ENCODE measurements around the gene APLF. TPM values are rescaled to one million over a fixed set of nuclear protein-coding genes. Genes with fewer than 3 reads are reported as not detected.

APLF gene
- 3.3 TPM in 2 replicates for total RNA-seq (2012; rRNA removed)

DNA sequence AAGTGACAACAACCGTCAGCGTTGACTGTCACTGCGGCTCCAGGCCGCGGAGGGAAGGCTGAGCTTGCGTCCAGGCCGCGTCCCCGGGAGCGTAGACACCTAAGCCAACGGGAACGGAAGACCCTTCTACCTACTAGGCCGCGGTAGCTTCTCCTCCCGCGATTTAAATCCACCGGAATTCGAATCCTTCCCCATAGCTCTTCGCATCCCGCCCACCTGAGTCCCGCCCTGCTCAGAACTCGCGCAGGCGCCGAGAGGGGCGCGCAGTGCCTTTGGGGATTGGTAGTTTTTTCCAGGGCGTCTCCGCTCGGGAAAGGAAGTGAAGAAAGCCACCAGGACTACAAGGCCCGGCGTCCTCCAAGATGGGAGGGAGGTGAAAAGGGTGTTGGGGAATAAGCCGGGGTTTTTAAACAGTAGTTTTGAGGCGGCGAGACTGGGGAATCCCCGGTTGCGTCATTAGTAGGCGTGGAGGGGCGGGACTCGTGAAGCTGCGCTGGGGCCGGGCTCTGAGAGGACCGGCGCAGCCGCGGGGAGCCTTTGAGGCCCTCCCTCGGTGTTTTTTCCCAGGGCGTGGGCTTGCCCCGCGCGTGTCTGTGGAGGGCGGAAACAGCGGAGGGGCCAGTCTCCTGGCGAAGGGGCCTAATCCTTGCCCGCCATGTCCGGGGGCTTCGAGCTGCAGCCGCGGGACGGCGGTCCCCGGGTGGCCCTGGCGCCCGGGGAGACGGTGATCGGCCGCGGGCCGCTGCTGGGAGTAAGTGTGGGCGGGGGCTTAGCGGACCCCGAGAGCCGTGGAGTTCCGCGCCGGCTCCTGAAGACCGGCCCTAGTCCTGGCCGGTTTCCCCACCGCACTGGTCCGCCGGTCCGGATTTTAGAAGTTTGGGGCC is at the start of gene APLF, which contains the start of gene FBXO48:
TSS of gene APLF (plus strand) at position 509 of the 884 bp plus-strand sequence. CDS start at position 656, 147 bp downstream.
TSS of gene FBXO48 (minus strand) at position 218 of the 884 bp plus-strand sequence. CDS start 2,149 bp downstream, outside the sequence.
- Histone ChIP-seq H3K27me3 (ENCODE audit: control insufficient read depth, insufficient read depth, low read length) (no peaks in the 10 kb centered on the region), H3K4me3 (ENCODE audit: low read length) (peak within 1 kb of the TSS; percentile 99), H3K9ac (ENCODE audit: low read depth, low read length) (peak within 1 kb of the TSS; percentile 98), H3K4me2 (ENCODE audit: low read length) (peak within 1 kb of the TSS; percentile 95), H3K9me3 (replicated peaks; ENCODE audit: low read length) (no peaks in the 10 kb centered on the region), H3K4me1 (ENCODE audit: control insufficient read depth, insufficient read depth, low read length) (peaks cover 19% of the 10 kb centered on the region), H3K36me3 (ENCODE audit: insufficient read depth, low read length) (no peaks in the 10 kb centered on the region)

DNA sequence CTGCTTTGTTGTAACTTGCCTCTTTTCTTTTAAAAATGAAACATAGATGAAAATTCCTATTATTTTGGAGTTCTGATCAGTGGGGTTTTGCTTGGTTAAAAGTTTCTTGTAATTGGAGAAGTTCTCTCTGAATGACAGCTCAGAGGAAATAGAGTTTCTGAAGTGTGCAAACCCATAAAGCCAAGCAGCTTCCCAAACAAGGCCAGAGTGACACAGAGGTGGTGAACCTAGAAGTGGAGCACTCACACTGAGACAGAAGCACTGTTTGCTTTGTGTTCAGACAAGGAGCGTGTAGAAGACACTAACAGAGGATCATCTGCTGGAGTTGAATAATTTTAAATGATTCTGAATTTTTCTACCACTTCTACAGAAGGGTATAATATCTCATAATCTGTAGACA is 49.5 kb upstream of the APLF start:
- no peaks in the 10 kb centered on the region for H3K9me3 ChIP-seq (replicated peaks; ENCODE audit: low read length)
- H3K9ac ChIP-seq (ENCODE audit: low read depth, low read length): no peak overlapping the region
- H3K4me1 ChIP-seq (ENCODE audit: control insufficient read depth, insufficient read depth, low read length): no peaks in the 10 kb centered on the region
- no peaks in the 10 kb centered on the region for H3K36me3 ChIP-seq (ENCODE audit: insufficient read depth, low read length)
- H3K27me3 ChIP-seq (ENCODE audit: control insufficient read depth, insufficient read depth, low read length): peaks cover 56% of the 10 kb centered on the region
- H3K4me2 ChIP-seq (ENCODE audit: low read length): no peak overlapping the region
- no peak overlapping the region for H3K4me3 ChIP-seq (ENCODE audit: low read length)

DNA sequence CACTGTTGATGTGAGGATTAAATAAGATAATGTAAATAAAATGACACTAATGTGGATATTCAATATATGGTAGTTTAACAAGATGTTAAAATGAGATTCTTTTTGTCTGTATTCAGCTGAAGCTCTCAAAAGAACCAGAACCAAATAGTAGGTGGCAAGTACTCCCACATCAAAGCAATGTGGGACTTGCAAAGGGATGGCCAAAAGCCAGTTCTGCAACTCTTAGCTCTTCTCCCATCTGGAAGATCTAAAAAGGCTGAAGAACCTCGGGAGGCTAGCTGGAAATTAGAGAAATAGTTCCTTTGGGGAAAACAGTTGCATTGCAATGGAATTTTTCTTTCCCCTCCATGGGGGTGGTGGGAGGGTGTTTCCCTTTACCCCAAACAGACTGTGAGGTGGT is 49.0 kb upstream of the APLF start:
- Histone ChIP-seq H3K9ac (ENCODE audit: low read depth, low read length) (no peak overlapping the region), H3K36me3 (ENCODE audit: insufficient read depth, low read length) (no peaks in the 10 kb centered on the region), H3K4me2 (ENCODE audit: low read length) (no peak overlapping the region), H3K4me3 (ENCODE audit: low read length) (no peak overlapping the region), H3K27me3 (ENCODE audit: control insufficient read depth, insufficient read depth, low read length) (peaks cover 57% of the 10 kb centered on the region), H3K9me3 (replicated peaks; ENCODE audit: low read length) (no peaks in the 10 kb centered on the region), H3K4me1 (ENCODE audit: control insufficient read depth, insufficient read depth, low read length) (no peaks in the 10 kb centered on the region)

DNA sequence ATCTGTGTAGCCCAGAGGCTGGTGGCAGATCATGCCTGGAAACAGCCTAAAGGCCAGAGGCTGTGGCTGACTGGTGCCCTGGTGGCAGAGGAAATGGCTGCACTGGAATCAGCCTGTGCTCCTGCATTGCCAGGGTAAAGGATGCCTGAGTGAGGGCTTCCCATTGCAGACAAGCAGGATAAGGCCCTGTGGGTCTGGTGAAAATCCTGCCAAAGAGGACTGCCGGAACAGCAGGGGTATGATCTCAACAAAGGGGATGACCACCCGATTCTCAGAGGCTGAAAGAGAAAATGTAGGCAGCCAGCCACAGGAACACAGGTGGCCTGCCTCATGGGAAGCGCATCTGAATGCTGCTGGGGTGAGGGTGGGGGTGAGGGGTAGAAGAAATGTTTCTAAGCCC is 48.5 kb upstream of the APLF start:
- H3K4me1 ChIP-seq (ENCODE audit: control insufficient read depth, insufficient read depth, low read length): no peaks in the 10 kb centered on the region
- H3K4me2 ChIP-seq (ENCODE audit: low read length): no peak overlapping the region
- peaks cover 62% of the 10 kb centered on the region for H3K27me3 ChIP-seq (ENCODE audit: control insufficient read depth, insufficient read depth, low read length)
- no peaks in the 10 kb centered on the region for H3K9me3 ChIP-seq (replicated peaks; ENCODE audit: low read length)
- H3K36me3 ChIP-seq (ENCODE audit: insufficient read depth, low read length): no peaks in the 10 kb centered on the region
- no peak overlapping the region for H3K4me3 ChIP-seq (ENCODE audit: low read length)
- no peak overlapping the region for H3K9ac ChIP-seq (ENCODE audit: low read depth, low read length)

DNA sequence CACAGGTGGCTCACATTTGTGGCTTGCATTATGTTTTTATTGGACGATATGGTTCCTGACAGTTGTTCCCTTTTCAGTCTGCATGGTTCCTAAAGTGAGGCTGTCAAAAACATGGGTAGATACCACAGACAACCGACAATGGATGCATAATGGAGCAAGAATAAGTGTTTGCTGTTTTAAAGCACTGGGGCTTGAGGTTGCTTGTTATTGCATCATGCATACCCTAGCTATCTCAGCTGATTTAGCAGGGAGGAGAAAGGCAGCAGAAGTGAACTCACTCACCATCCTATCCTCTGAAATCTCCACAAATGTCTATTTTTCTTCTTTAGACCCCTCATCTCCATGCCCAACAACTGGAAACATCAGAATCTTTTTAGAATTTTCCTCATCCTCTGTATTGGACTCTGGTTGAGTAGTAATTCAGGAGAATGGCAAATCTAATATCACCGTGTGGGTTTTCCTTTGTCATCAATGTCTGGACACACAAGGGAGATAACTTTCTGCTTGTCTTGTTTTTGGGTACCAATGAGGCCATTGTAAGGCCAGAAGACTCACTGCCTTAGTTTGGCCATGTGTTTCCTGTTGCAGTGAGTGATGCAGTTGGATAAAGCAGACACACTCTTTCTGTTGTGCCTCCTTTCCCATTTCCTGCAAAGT is 47.0 kb upstream of the APLF start:
- Histone ChIP-seq H3K36me3 (ENCODE audit: insufficient read depth, low read length) (no peaks in the 10 kb centered on the region), H3K9ac (ENCODE audit: low read depth, low read length) (no peak overlapping the region), H3K4me1 (ENCODE audit: control insufficient read depth, insufficient read depth, low read length) (no peaks in the 10 kb centered on the region), H3K4me2 (ENCODE audit: low read length) (no peak overlapping the region), H3K27me3 (ENCODE audit: control insufficient read depth, insufficient read depth, low read length) (peaks cover 77% of the 10 kb centered on the region), H3K9me3 (replicated peaks; ENCODE audit: low read length) (no peaks in the 10 kb centered on the region), H3K4me3 (ENCODE audit: low read length) (no peak overlapping the region)

- H3K4me3 ChIP-seq (ENCODE audit: low read length): no peak overlapping the region
- no peaks in the 10 kb centered on the region for H3K4me1 ChIP-seq (ENCODE audit: control insufficient read depth, insufficient read depth, low read length)
- no peak overlapping the region for H3K4me2 ChIP-seq (ENCODE audit: low read length)
- H3K9me3 ChIP-seq (replicated peaks; ENCODE audit: low read length): no peaks in the 10 kb centered on the region
- peaks cover 58% of the 10 kb centered on the region for H3K27me3 ChIP-seq (ENCODE audit: control insufficient read depth, insufficient read depth, low read length)
- H3K9ac ChIP-seq (ENCODE audit: low read depth, low read length): no peak overlapping the region
- no peaks in the 10 kb centered on the region for H3K36me3 ChIP-seq (ENCODE audit: insufficient read depth, low read length)
Measured at GRCh38 chr2:68423966-68424650, 43.3 kb upstream of the APLF start.

- Histone ChIP-seq H3K36me3 (ENCODE audit: insufficient read depth, low read length) (no peaks in the 10 kb centered on the region), H3K4me3 (ENCODE audit: low read length) (no peak overlapping the region), H3K4me1 (ENCODE audit: control insufficient read depth, insufficient read depth, low read length) (no peaks in the 10 kb centered on the region)
Measured at GRCh38 chr2:68425503-68425902, 41.9 kb upstream of the APLF start.

GRCh38 chr2:68426446-68426845 is 40.9 kb upstream of the APLF start:
- no peak overlapping the region for H3K9ac ChIP-seq (ENCODE audit: low read depth, low read length)
- H3K27me3 ChIP-seq (ENCODE audit: control insufficient read depth, insufficient read depth, low read length): peaks cover 47% of the 10 kb centered on the region
- no peak overlapping the region for H3K4me2 ChIP-seq (ENCODE audit: low read length)
- no peaks in the 10 kb centered on the region for H3K4me1 ChIP-seq (ENCODE audit: control insufficient read depth, insufficient read depth, low read length)
- H3K36me3 ChIP-seq (ENCODE audit: insufficient read depth, low read length): no peaks in the 10 kb centered on the region
- no peaks in the 10 kb centered on the region for H3K9me3 ChIP-seq (replicated peaks; ENCODE audit: low read length)
- H3K4me3 ChIP-seq (ENCODE audit: low read length): no peak overlapping the region

More at GRCh38 chr2:68425503-68425902, 41.9 kb upstream of the APLF start:
- Histone ChIP-seq H3K9ac (ENCODE audit: low read depth, low read length) (no peak overlapping the region), H3K9me3 (replicated peaks; ENCODE audit: low read length) (no peaks in the 10 kb centered on the region), H3K27me3 (ENCODE audit: control insufficient read depth, insufficient read depth, low read length) (peaks cover 57% of the 10 kb centered on the region), H3K4me2 (ENCODE audit: low read length) (no peak overlapping the region)

DNA sequence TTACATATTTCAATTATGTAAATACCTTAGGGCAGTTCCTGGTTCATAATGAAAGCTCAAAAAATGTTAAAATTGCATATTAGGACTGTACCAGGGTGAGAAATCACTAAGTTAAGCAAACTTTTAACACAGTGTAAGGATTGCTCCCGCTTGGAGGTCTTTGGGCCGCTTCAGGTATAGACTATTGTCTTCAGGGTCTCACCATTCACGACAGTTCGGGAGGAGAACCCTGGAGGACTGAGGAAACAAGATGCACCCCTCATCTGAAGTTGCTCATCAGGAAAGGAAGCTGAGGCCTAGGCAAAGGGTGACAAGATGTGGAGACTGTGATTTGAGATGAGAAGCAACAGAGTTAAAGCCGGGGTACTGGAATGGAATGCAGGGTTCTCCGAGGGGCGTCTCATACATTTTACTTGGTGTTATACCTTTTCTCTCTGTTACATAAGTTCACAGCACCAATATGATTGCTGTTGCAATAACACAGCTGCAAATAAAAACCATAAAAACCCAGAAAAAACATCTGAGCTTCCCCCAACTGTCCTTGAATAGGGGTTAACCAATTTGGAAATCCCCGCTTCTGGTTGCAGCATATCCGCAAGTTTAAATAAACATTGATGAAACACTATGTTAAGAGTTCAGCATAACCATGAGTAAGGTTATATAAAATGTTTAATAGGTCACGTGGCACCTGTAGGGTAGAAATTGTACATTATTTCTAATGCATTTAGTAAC is 40.4 kb upstream of the APLF start:
- Histone ChIP-seq H3K4me1 (ENCODE audit: control insufficient read depth, insufficient read depth, low read length) (no peaks in the 10 kb centered on the region), H3K9ac (ENCODE audit: low read depth, low read length) (no peak overlapping the region), H3K4me2 (ENCODE audit: low read length) (no peak overlapping the region), H3K9me3 (replicated peaks; ENCODE audit: low read length) (no peaks in the 10 kb centered on the region), H3K4me3 (ENCODE audit: low read length) (no peak overlapping the region), H3K27me3 (ENCODE audit: control insufficient read depth, insufficient read depth, low read length) (peaks cover 44% of the 10 kb centered on the region), H3K36me3 (ENCODE audit: insufficient read depth, low read length) (no peaks in the 10 kb centered on the region)

GRCh38 chr2:68428126-68428525 is 39.3 kb upstream of the APLF start:
- no peak overlapping the region for H3K4me3 ChIP-seq (ENCODE audit: low read length)
- no peak overlapping the region for H3K9ac ChIP-seq (ENCODE audit: low read depth, low read length)
- peaks cover 42% of the 10 kb centered on the region for H3K27me3 ChIP-seq (ENCODE audit: control insufficient read depth, insufficient read depth, low read length)
- no peaks in the 10 kb centered on the region for H3K9me3 ChIP-seq (replicated peaks; ENCODE audit: low read length)
- no peaks in the 10 kb centered on the region for H3K36me3 ChIP-seq (ENCODE audit: insufficient read depth, low read length)
- H3K4me1 ChIP-seq (ENCODE audit: control insufficient read depth, insufficient read depth, low read length): no peaks in the 10 kb centered on the region
- H3K4me2 ChIP-seq (ENCODE audit: low read length): no peak overlapping the region

DNA sequence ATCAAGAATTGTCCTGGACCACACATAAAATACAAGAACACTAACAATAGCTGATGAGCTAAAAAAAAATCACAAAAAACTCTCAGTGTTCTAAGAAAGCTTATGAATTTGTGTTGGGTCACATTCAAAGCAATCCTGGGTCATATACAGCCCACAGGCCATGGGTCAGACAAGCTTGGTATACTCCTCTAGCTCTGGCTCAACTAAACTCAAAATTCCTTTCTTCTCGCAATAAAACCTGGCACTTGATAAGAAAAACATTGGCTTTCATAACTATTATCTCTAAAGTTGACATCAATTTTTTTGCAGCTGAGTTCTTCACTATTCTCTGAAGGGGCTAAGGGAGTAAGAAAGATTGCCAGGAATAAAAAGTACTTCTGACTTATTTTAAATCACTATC is 38.6 kb upstream of the APLF start:
- Histone ChIP-seq H3K4me1 (ENCODE audit: control insufficient read depth, insufficient read depth, low read length) (no peaks in the 10 kb centered on the region), H3K4me3 (ENCODE audit: low read length) (no peak overlapping the region), H3K36me3 (ENCODE audit: insufficient read depth, low read length) (no peaks in the 10 kb centered on the region)

More for the DNA sequence above, 38.6 kb upstream of the APLF start:
- Histone ChIP-seq H3K9ac (ENCODE audit: low read depth, low read length) (no peak overlapping the region), H3K4me2 (ENCODE audit: low read length) (no peak overlapping the region), H3K9me3 (replicated peaks; ENCODE audit: low read length) (no peaks in the 10 kb centered on the region), H3K27me3 (ENCODE audit: control insufficient read depth, insufficient read depth, low read length) (peaks cover 37% of the 10 kb centered on the region)

Data from skeletal muscle satellite cell (primary cell).